ENCODE data around the gene RGS6. TPM values are rescaled to one million over a fixed set of nuclear protein-coding genes. Genes with fewer than 3 reads are reported as not detected.

Gene RGS6
- total and polyA plus RNA-seq, 2 of the 4 experiments (the other 2 are of a cell fraction) = not detected

DNA sequence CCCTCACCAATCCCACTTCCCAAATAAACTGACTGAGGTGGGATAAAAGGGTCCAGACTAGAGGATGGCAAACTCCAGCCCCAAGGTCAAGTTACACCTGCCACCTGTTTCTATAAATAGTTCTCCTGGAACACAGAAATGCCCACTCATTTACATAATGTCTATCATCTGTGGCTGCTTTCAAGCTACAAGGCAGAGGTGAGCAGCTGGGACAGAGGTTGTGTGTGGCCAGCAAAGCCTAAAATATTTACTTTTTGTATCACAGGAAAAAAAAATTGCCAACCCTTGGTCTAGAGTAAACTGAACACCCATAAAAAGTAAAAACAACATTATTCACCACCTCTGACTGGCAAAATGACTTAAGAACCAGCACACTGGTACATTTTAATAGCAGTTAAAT is 269.4 kb downstream of the RGS6 start:
- intact Hi-C loops (cut with micrococcal nuclease) = no loop called here
- H3K36me3 ChIP-seq (ENCODE audit: control insufficient read depth, insufficient read depth, low read length) = no peaks in the 10 kb centered on the region

More for the DNA sequence above, 269.4 kb downstream of the RGS6 start:
- H2AK9ac ChIP-seq (replicated peaks; ENCODE audit: low read depth, low read length, poor library complexity) = no peak overlapping the region
- no peak overlapping the region for H2BK5ac ChIP-seq (ENCODE audit: low read depth, low read length, poor library complexity, severe bottlenecking)
- H2AK5ac ChIP-seq (ENCODE audit: low read depth, low read length) = no peak overlapping the region
- no peak overlapping the region for H3K27ac ChIP-seq (ENCODE audit: insufficient read depth, low read length)
- H3K14ac ChIP-seq (replicated peaks; ENCODE audit: low read depth, low read length) = no peak overlapping the region
- no peak overlapping the region for H4K5ac ChIP-seq (ENCODE audit: low read depth, low read length)
- no peak for TF ChIP-seq POLR2A (IDR thresholded peaks at IDR 0.05; ENCODE audit: low read depth, low read length)
- TF ChIP-seq, protein P1, sequence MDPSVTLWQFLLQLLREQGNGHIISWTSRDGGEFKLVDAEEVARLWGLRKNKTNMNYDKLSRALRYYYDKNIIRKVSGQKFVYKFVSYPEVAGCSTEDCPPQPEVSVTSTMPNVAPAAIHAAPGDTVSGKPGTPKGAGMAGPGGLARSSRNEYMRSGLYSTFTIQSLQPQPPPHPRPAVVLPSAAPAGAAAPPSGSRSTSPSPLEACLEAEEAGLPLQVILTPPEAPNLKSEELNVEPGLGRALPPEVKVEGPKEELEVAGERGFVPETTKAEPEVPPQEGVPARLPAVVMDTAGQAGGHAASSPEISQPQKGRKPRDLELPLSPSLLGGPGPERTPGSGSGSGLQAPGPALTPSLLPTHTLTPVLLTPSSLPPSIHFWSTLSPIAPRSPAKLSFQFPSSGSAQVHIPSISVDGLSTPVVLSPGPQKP (IDR thresholded peaks at IDR 0.05; ENCODE audit: borderline replicate concordance, low read depth, low read length) = no peak
- TF ChIP-seq, protein P2, sequence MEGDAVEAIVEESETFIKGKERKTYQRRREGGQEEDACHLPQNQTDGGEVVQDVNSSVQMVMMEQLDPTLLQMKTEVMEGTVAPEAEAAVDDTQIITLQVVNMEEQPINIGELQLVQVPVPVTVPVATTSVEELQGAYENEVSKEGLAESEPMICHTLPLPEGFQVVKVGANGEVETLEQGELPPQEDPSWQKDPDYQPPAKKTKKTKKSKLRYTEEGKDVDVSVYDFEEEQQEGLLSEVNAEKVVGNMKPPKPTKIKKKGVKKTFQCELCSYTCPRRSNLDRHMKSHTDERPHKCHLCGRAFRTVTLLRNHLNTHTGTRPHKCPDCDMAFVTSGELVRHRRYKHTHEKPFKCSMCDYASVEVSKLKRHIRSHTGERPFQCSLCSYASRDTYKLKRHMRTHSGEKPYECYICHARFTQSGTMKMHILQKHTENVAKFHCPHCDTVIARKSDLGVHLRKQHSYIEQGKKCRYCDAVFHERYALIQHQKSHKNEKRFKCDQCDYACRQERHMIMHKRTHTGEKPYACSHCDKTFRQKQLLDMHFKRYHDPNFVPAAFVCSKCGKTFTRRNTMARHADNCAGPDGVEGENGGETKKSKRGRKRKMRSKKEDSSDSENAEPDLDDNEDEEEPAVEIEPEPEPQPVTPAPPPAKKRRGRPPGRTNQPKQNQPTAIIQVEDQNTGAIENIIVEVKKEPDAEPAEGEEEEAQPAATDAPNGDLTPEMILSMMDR (conservative IDR thresholded peaks at IDR 0.05; ENCODE audit: low read depth, low read length) = no peak
- TF ChIP-seq FOS (IDR thresholded peaks at IDR 0.05; ENCODE audit: low read depth, low read length) = no peak
- TF ChIP-seq RCOR1 (IDR thresholded peaks at IDR 0.05; ENCODE audit: insufficient replicate concordance, low read length) = no peak
- TF ChIP-seq MXI1 (IDR thresholded peaks at IDR 0.05; ENCODE audit: borderline replicate concordance, low read depth, low read length) = no peak
- TF ChIP-seq BHLHE40 (IDR thresholded peaks at IDR 0.05; ENCODE audit: low read depth, low read length) = no peak
- TF ChIP-seq, protein P3, sequence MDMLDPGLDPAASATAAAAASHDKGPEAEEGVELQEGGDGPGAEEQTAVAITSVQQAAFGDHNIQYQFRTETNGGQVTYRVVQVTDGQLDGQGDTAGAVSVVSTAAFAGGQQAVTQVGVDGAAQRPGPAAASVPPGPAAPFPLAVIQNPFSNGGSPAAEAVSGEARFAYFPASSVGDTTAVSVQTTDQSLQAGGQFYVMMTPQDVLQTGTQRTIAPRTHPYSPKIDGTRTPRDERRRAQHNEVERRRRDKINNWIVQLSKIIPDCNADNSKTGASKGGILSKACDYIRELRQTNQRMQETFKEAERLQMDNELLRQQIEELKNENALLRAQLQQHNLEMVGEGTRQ (IDR thresholded peaks at IDR 0.05; ENCODE audit: low read depth, low read length) = no peak
- TF ChIP-seq NFE2L2 (IDR thresholded peaks at IDR 0.05; ENCODE audit: low read depth, low read length) = no peak
- TF ChIP-seq SMC3 (IDR thresholded peaks at IDR 0.05; ENCODE audit: low read depth, low read length) = no peak
- CTCF ChIA-PET = no interaction called here
- no peak overlapping the region for H2BK120ac ChIP-seq (ENCODE audit: low read depth, low read length)
- ATAC-seq (ENCODE audit: low read depth) (no peak), DNase-seq (no peak)
- no peak overlapping the region for H2BK15ac ChIP-seq (ENCODE audit: low read depth, low read length)
- H3K4me1 ChIP-seq (ENCODE audit: control insufficient read depth, insufficient read depth, low read length) = no peaks in the 10 kb centered on the region
- H3K9ac ChIP-seq (ENCODE audit: low read depth, low read length) = no peak overlapping the region
- no peak overlapping the region for H4K8ac ChIP-seq (ENCODE audit: low read depth in 2 of 2, low read length in 2 of 2)
- no peaks in the 10 kb centered on the region for H4K20me1 ChIP-seq (ENCODE audit: insufficient read depth, low read length)
- H4K91ac ChIP-seq (ENCODE audit: insufficient read depth, low read depth, low read length) = no peak overlapping the region
- no peak overlapping the region for H3K4me2 ChIP-seq (ENCODE audit: low read depth, low read length)
- H2BK20ac ChIP-seq (ENCODE audit: low read depth, low read length) = no peak overlapping the region
- H3K56ac ChIP-seq (ENCODE audit: extremely low read depth, insufficient read depth, low read length) = no peak overlapping the region
- H3K9me1 ChIP-seq (ENCODE audit: insufficient read depth, low read length) = no peaks in the 10 kb centered on the region
- in situ Hi-C loops (cut with MboI; ENCODE audit: low sequenced_read_pairs) (no loop called here), dilution Hi-C loops (cut with HindIII; ENCODE audit: low sequenced_read_pairs, unreplicated experiment) (no loop called here)
- H3K27me3 ChIP-seq (ENCODE audit: control insufficient read depth, insufficient read depth, low read length) = no peaks in the 10 kb centered on the region
- no peak overlapping the region for H3K4me3 ChIP-seq (ENCODE audit: insufficient read depth, low read depth, low read length)
- H2AFZ ChIP-seq (replicated peaks; ENCODE audit: low read length, poor library complexity) = no peak overlapping the region
- POLR2A ChIA-PET (ENCODE audit: unreplicated experiment) = no interaction called here
- no peak overlapping the region for H3K23ac ChIP-seq (ENCODE audit: low read depth, low read length)
- H3K18ac ChIP-seq (ENCODE audit: low read depth, low read length) = no peak overlapping the region
- no peaks in the 10 kb centered on the region for H3K9me3 ChIP-seq (ENCODE audit: control insufficient read depth, insufficient read depth, low read length)
- H3K79me1 ChIP-seq (ENCODE audit: low read depth in 1 of 2, low read length in 2 of 2) = no peaks in the 10 kb centered on the region
- no TSS peak for BruUV-seq (replicated peaks)
- H3K4ac ChIP-seq (ENCODE audit: low read depth, low read length) = no peak overlapping the region
